HG03442 (cell line): ENCODE measurements around the gene TTF1.
"Not testable (repeated sequence)": the region's sequence is repeated elsewhere in the genome, so short reads cannot be mapped to it uniquely, and the experiment has no call there.

Experiments used
- ATAC-seq: cut with Tn5 transposase; IDR thresholded peaks from one replicate; pipeline ENCODE4 v1.9.1; 2021; ENCODE audit warnings: mild to moderate bottlenecking, moderate library complexity; ENCODE audit not compliant: unreplicated experiment

The TTF1 gene

DNA sequence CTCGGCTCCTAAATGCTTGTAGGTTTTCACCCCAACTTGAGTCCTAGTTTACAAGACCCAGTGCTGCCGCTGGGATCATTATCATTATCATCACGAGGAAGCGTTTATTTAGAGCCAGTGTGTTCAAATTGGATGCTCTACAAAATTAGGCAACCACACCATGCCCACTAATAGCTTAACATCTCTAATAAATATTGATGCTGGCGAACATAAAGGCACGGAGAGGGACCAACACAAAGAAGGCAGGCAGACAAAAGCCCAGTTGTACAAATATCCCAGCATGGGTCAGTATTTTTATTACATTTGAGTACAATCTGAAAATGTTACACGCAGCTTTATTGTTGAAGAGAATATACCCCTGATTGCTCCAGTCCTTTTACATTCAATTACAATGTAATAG, 8.1 kb upstream of the TTF1 start:
- no peak for ATAC-seq

DNA sequence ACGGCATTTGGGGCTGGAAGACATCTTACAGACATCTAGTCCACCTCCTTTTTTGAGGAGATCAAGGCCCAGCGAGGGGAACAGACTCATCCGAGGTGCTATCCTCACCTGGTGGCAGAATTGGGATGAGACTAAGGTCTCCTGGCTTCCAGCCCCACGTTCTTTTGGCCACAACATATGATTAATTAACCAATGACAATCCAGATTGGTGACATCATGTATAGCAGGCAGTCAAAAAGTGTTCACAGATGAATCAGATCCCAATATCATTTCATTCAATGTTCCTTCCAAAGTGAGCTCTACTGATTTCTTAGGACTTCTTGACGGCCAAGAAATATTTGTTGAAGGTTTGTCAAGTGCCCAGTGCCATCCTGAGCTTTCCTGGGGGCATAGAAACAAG, 7.3 kb upstream of the TTF1 start:
- no peak for ATAC-seq

DNA sequence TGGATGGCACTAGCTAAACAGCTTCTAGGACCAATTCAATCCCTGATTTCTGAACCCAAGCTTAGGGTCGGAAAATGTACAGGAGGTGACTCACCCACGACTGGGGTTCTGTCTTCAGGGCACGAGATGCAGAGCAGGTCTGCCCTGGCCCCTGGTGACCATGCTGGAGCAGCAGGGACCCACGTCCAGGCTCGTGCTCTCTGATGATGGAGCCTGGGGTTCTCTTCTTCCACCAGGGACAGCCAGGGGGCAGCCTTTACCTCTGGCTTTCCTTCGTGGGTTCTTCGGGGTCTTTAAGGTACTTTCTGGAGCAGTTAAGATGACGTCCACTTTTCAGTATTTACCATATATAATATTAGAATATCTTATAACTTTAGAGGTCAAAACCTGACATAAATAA, 5.4 kb upstream of the TTF1 start:
- no peak for ATAC-seq

DNA sequence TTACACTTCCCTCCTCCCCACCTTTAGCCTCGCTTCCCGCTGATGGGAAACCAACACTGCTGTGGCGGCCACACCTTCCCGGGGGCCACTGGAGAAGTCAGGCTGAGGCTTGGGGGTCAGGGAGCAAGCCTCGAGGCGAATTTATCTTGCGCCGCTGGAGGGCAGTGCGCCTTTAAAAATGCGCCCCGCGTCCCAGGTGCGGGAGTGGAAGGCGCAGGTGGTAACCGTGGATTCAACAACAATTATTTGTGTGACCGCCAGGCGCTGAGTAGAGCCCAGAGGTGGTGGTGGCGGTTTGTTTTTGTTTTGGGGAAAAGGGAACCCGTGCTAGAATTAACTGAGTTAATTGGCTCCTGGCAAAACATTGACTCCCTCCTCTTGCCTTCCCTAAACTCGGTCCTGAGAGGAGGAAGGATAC, 4.5 kb upstream of the TTF1 start:
- ATAC-seq, result no peak

DNA sequence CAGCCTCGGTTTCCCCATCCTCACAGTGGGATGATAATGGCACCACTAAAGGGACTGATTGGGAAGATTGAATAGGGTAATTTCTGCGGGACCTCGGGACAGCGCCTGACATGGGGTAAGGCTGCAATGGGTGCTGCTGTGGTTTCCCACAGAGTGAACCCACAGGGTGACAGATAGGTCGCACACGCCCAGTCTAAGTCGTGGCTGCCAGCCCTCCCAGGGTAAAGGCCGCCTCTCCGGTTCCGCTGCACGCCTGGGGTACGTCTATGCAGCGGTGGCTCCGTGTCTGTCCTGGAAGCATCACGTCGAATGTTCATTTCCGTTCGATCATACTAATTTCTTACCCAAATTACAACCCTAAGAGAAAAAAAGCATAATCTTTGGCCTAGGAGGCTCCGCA, 4.0 kb upstream of the TTF1 start:
- ATAC-seq, result no peak

DNA sequence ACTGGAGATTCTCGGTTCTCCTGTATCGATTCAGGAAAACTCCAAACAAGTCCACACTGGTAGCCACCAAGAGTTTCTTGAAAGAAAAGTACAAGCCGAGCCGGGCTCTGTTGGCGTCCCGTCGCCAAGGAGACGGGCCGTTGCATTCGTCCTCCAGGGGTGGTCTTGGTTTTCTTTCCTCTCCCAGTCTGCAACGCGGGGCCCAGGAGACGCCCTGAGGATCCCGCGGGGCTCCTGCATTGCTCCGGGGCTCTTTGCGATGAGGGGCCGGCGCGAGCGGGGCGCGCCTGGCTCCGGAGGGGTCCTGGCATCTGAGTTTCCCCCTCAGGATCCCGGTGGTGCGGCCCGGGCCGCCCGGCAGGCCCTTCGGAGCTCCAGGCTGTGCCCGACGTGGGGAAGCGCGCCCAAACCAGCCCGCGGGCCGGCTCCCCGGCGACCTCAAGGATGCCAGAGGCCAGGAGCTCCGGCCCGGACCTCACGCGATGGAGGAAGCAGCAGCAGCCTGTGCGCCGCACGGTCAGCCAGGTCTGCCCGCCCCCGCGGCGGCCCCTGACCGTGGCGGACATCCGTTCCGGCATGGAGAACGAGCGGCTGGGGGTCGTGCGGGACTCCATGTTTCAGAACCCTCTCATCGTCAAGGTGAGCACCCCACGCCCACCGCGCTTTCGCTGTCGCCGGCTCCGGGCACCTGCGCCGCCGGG, 3.3 kb upstream of the TTF1 start, which contains the start of gene CFAP77:
CFAP77 (plus strand) TSS at position 384 of the 701 bp plus-strand sequence; CDS start at position 445, 61 bp downstream.
- no peak for ATAC-seq

DNA sequence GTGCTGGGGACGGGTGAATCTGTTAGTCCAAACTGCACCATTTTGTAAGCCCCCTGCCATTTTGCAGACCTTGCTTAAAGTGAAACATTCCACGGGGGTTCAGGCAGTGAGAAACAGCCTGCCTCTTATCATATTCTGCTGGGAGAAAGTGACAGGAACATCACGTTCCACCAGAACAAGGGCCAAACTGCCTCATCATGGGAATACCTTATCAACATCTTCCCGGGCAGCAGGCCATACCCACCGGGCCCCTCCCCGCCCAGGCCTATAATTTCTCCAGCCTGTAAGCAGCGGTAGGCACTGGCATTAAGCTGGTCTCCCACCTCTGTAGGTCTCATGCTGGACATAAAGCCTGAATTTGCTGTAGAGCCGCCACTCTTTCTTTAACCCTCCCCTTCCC, 1.9 kb upstream of the TTF1 start:
- ATAC-seq, result no peak

DNA sequence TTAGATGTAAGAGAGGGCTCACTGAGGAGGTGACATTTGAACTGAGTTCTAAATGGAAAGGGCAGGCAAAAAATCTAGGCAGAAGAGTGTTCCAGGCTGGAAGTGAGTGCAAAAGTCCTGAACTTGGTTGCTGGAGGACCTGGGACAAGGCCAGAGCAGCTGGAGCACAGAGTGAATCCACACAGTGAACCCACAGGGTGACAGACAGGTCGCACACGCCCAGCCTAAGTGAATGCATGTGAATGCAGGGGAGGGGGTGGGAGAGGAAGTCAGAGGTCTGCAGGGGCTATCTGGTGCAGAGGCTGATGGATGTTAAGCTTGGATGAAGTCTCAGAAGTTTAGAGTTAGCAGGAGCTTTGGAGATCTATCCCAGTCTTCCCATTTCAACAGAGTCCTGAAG, 556 bp upstream of the TTF1 start:
- ATAC-seq, result no peak

DNA sequence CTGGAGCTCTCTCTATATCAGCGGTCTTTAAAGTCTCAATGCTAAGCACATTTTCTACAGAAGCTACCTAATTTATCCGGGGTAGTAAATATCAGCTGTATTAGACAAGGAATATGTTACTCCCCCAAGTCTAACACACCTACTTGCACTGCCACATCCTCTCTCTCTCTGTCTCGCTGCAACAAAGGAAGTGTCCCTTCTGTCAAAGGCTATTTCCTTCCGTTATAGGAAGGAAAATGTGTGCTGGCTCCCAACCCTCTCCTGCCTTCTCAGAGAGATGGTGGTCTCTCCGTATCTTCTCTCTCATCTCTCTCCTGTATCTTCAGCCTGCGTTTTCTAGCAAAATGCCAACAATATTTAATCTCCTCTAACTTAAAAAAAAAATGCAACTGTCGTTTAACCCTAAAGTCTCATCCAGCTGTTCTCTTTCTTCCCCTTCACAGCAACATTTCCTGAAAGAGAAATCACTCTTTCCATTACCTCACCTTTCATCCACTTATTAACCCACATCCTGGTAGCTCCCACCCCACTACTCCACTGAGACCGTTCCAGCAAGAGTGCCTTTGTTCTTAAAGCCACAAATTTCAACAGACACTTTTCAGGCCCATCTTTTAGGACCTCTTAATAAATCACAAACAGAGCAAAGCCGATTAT, 2.3 kb downstream of the TTF1 start:
- no peak for ATAC-seq

DNA sequence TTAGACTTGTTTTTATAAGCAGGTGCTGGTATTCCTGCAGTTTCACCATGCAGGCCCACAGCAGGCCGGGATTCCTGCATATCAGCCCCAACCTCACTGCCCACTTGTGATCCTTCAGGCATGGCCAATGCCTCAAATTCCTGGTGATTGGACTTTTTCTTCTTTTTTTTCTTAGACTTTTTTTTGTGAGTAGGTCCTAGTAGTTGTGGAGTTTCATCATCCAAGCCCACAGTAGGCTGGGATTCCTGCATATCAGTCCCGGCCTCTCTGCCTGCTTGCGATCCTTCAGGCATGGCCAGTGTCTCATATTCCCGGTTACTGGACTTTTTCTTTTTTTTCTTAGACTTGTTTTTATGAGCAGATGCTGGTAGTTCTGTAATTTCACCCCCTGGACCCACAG, 4.8 kb downstream of the TTF1 start:
- ATAC-seq, result no peak

DNA sequence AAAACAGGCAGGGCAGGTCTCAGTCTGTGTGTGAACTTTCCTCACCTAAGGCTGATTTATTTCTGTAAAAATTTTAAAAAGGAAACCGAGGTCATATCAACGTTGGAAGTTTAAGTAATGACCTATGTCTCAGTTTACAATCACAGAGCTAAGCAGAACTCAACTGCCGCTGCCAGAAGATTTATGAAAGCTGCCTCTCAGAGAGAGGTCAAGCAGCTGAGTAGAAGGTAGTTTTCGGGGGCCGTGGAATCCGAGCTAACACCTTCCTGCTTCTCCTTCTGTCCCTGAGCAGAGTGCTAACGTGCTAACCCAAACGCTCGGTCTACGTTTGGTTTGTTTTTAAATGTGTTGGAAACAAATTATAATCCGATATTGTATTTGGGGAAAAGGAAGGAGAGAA, 11.1 kb downstream of the TTF1 start:
- ATAC-seq, result no peak

DNA sequence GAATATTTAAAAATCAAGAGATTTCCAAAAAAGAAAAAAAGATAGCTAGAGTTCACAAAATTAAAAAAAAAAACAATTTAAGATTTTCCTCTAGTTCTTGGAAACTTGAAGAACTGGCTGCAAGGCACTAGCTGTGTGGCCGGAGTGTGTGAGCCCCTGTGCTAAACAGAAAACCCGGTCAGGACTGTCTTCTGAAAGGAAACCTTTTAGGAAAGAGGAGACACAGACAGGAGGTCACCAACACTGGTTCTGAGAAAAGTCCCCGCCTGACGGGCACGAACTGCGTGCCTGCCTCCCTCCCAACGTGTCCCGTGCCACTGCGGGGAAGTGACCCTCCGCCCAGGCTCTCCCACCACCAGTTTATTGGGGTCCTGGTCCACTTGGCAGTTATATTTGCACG, 15.2 kb downstream of the TTF1 start:
- ATAC-seq, result no peak

DNA sequence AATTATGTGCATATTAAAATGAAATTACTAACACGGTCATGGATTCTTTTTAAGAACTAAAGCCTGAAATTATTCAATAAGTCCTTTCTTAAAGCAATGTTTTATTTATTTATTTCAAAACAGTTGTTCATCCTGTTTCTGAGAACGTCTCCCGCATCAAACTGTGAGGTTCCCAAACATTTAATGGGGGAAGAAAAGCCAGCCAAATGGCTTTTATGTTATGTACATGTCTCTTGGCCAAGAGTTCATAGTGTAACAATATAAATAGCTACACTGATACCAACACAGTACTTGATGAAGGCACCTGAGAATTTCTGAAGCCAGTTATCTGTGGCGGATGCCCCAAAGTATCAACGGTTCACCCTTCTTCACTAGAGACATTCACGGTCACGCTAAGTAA, 15.7 kb downstream of the TTF1 start:
- no peak for ATAC-seq

DNA sequence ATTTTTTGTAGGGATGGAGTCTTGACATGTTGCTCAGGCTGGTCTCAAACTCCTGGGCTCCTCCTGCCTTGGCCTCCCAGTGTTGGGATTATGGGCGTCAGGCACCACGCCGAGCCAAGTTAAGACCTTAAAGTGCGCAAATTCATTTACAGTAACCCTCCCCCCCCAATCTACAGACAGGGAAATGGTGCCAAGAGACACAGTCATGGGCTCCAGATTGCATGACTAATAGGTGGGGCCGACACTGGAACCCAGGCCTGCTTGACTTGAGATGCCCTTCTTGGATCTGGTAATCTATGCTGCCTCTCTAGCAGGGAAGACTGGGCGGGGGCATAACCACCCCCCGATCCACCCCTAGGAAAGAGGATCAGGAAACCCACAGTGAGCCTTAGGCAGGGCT, 19.5 kb downstream of the TTF1 start:
- no peak for ATAC-seq

DNA sequence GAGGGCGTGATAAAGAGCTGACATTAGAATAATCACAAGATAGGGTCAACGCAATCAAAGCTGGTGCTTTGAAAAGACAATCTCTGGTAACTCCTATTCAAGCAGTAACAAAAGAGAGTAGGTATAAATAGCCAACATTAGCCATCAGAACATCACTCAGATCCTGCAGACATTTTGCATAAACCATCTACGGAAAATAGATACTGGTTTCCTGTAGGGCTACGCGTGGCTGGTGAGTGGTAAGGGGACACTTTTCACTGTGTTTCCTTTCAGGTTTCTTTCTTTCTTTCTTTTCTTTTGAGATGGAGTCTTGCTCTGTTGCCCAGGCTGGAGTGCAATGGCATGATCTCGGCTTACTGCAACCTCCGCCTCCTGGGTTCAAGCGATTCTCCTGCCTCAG, 22.3 kb downstream of the TTF1 start:
- ATAC-seq, result peak; percentile 51

DNA sequence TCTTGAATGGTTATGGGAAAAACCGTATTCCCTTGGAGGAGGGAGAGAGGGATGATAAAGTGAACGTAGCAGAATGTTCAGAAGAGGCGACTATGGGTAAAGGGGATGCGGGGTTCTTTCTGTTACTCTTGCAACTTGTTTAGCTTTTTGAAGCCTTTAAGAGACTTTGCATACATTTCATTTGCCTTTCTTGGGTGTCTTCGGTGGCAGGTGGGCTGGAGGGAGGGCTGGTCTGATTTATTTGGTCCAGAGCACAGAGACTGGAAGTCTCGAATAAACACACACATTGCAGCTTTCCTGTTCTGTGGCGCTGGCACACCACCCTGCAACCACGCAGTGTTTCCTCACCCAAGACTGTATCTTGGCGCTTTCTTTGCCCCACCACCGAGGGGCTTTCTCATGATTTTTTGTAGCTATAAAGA, 23.2 kb downstream of the TTF1 start:
- ATAC-seq, result no peak

DNA sequence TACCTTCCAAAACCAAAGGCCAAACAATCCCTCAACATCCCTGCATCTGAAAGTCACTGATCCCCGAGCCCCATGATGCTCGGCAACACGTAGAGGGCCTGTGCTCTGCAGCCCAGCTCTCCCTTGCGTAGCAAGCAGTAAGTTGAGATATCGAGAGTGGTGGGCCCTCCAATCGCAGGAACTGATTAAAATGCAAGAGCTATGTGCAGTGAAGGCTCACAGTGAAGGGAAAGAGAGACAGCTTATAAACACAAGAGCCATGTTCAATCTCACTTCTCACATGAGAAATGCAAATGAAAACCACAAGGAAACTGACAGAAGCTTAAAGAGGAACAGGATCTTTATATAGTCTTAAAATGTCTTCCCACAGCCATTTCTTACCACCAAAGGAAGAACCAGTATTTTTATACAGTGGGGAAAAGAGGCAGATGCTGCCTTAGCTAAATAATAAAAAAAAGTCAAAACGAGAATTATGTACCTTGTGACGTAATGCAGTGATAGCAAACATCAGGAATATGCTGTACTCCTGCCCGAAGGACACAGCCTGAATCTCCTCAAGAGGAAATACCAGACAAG, 24.6 kb downstream of the TTF1 start:
- peak; percentile 59 for ATAC-seq

DNA sequence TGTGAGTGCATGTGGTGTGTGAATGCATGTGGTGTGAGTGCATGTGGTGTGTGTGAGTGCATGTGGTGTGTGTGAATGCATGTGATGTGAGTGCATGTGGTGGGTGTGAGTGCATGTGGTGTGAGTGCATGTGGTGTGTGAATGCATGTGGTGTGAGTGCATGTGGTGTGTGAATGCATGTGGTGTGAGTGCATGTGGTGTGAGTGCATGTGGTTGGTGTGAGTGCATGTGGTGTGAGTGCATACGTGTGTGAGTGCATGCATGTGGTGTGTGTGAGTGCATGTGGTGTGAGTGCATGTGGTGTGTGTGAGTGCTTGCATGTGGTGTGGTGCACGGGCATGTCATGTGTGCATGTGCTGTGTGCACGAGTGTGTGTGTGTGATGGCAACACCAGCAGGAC, 28.2 kb downstream of the TTF1 start:
- ATAC-seq, result not testable (repeated sequence)

DNA sequence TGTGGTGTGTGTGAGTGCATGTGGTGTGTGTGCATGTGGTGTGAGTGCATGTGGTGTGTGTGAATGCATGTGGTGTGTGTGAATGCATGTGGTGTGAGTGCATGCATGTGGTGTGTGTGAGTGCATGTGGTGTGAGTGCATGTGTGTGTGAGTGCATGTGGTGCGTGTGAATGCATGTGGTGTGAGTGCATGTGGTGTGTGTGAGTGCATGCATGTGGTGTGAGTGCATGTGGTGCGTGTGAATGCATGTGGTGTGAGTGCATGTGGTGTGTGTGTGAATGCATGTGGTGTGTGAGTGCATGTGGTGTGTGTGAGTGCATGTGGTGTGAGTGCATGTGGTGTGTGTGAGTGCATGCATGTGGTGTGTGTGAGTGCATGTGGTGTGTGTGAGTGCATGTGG, 28.9 kb downstream of the TTF1 start:
- ATAC-seq, result not testable (repeated sequence)

DNA sequence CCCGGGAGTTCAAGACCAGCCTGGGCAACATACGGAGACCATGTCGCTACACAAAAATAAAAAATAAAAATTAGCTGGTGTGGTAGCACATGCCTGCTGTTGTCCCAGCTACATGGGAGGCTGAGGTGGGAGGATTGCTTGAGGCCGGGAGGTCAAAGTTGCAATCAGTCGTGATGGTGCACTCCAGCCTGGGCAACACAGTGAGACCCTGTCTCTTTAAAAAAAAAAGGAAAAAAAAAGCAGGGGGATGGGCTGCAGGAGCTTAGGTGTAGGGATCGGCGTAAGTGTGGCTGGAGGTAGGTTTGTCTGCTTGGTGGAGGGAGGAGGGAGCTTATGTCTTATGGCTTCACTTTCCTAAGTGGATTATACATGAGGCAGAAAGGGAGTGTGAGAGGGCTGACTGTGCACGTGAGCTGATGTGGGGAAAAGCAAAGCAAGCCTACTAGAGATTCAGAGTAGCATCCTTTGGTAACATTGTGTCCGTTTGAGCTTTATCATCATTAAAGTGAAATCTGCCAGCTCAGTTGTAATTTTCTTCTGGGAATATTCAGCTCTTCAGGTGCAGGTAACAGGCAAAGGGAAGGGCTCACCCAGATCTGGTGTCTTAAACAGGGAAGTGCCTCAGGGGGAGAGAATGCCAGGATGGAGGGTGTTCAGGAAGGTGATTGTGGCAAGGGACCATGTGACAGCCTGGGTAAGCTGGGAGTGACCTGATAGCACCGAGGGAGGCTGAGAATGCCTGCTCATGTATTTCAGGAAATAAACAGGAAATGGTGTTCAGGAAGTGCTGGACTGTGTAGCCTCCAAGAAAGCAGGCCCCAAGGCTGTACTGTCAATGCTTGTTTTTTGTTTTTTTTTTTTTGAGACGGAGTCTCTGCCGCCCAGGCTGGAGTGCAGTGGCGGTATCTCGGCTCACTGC, 34.2 kb downstream of the TTF1 start:
- ATAC-seq, result no peak

DNA sequence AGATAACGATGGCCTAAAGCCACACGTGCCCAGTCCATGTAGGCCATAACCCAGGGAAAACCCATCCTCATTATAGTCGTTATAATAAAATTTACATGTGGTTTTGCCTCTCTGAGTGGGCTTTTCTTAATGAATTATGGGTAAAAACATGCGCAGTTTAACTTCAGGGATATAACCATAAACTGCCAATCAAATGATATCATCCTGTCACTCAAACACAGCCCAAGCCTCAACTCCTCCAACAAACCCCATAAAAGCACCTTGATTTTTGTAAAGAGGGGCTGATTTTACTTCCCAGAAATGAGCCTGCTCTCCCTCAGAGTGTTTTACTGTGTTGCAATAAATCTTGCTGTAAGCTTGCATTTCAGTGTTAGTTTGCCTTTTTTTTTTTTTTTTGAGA, 36.0 kb downstream of the TTF1 start:
- ATAC-seq, result no peak
